ENCODE data around the gene RBM15B. TPM values are rescaled to one million over a fixed set of nuclear protein-coding genes. Genes with fewer than 3 reads are reported as not detected.

Gene RBM15B
- total RNA-seq, 1 donor from 2014 or later: 12.5 TPM

DNA sequence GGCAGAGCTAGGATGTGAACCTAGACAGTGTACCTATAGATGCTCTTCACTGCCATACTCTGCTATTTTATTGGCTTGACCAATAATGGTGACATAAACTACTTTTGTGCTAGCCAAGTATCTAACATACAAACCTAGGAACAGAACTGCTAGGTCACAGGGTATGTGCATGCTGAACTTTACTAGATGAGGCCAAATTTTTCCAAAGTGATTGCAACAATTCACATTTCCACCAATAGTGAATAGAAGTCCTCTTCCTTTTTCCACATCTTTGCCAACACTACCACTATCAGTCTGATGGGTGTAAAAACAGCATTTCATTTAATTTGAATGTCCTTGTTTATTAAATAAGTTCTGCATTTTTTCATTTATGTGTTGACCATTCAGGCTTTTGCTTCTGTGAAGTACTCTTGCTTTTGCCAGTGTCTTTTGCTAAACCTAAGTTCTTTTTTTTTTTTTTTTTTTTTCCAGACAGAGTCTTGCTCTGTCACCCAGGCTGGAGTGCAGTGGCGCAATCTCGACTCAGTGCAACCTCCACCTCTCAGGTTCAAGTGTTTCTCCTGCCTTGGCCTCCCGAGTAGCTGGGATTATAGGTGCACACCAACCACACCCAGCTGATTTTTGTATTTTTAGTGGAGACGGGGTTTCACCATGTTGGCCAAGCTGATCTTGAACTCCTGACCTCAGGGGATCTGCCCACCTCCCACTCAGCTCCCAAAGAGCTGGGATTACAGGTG lies 54.6 kb downstream of the RBM15B start:
- H3K4me1 ChIP-seq: no peaks in the 10 kb centered on the region
- peaks cover 10% of the 10 kb centered on the region for H3K9me3 ChIP-seq (replicated peaks)
- H3K27me3 ChIP-seq (ENCODE audit: low read depth): no peaks in the 10 kb centered on the region
- peaks cover 22% of the 10 kb centered on the region for H3K36me3 ChIP-seq
- TF ChIP-seq, protein P1, sequence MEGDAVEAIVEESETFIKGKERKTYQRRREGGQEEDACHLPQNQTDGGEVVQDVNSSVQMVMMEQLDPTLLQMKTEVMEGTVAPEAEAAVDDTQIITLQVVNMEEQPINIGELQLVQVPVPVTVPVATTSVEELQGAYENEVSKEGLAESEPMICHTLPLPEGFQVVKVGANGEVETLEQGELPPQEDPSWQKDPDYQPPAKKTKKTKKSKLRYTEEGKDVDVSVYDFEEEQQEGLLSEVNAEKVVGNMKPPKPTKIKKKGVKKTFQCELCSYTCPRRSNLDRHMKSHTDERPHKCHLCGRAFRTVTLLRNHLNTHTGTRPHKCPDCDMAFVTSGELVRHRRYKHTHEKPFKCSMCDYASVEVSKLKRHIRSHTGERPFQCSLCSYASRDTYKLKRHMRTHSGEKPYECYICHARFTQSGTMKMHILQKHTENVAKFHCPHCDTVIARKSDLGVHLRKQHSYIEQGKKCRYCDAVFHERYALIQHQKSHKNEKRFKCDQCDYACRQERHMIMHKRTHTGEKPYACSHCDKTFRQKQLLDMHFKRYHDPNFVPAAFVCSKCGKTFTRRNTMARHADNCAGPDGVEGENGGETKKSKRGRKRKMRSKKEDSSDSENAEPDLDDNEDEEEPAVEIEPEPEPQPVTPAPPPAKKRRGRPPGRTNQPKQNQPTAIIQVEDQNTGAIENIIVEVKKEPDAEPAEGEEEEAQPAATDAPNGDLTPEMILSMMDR (IDR thresholded peaks at IDR 0.05; ENCODE audit: borderline replicate concordance): no peak
- H3K4me3 ChIP-seq: no peak overlapping the region
- intact Hi-C loops (cut with micrococcal nuclease): no loop called here
- DNase-seq: no peak
- no peak overlapping the region for H3K27ac ChIP-seq (replicated peaks)

Other genes starting within 250 kb of the RBM15B start
- gene MANF, start 6.0 kb upstream of the RBM15B start, total RNA-seq: 48.5 TPM
- gene DCAF1, start 108.7 kb downstream of the RBM15B start, total RNA-seq: 15.8 TPM
- gene RAD54L2, start 147.4 kb downstream of the RBM15B start, total RNA-seq: 9.8 TPM

All from left ventricle myocardium inferior (tissue), 1 donor.